Left ventricle myocardium inferior (tissue), 1 donor: ENCODE results near the gene MAFG. TPM values are rescaled to one million over a fixed set of nuclear protein-coding genes. Genes with fewer than 3 reads are reported as not detected.

Experiments used
- DNase-seq: peaks from one replicate; pipeline ENCODE4 v3.0.0-alpha.2; 2020
- H3K27ac ChIP-seq: fragments of 200-600 bp; replicated peaks from 2 replicates; pipeline ENCODE4 v1.8.0; 2021
- H3K27me3 ChIP-seq: fragments of 200-600 bp; 2 replicates; pipeline ENCODE4 v1.8.0; 2021; ENCODE audit warnings: low read depth
- H3K36me3 ChIP-seq: fragments of 200-600 bp; 2 replicates; pipeline ENCODE4 v1.8.0; 2021
- H3K4me1 ChIP-seq: fragments of 200-600 bp; 2 replicates; pipeline ENCODE4 v1.8.0; 2021
- H3K4me3 ChIP-seq: fragments of 200-600 bp; 2 replicates; pipeline ENCODE4 v1.8.0; 2021; ENCODE audit warnings: mild to moderate bottlenecking, moderate library complexity
- H3K9me3 ChIP-seq: fragments of 200-600 bp; replicated peaks from 2 replicates; pipeline ENCODE4 v1.8.0; 2021
- intact Hi-C: fragments of 100-400 bp; cut with micrococcal nuclease; formaldehyde crosslinking; loops from one replicate; pipeline ENCODE4 v1.11.0; 2022
- total RNA-seq: library from RNA; stranded (reverse); fragmentation: NEBNext Ultra II Directional; extraction: Animal tissue kit (Norgen Biotek cat#: 25700); gene quantifications from one replicate; pipeline ENCODE4 v1.2.1, GENCODE V29; 2021
- TF ChIP-seq, protein P1 (sequence below): fragments of 200-600 bp; IDR thresholded peaks from 2 replicates; pipeline ENCODE4 v1.8.0; 2021; ENCODE audit warnings: antibody characterized with exemption, mild to moderate bottlenecking, borderline replicate concordance
- donor health status: DM: no; HTN: yes; CAD: no; lungs with severe emphysema.

The MAFG gene
- total RNA-seq, 1 donor from 2014 or later, result 24.3 TPM

DNA sequence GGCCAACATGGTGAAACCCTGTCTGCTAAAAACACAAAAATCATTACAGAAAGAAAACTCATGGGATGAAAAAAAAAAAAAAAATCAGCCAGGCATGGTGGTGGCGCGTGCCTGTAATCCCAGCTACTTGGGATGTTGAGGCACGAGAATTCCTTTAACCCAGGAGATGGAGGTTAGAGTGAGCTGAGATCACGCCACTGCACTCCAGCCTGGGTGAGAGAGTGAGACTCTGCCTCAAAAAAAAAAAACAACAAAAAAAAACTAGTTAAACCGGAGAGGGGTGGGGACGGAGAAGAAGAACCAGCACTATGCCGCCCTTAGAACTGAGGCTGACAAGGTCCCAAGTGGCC, 40.8 kb upstream of the MAFG start:
- DNase-seq, result no peak
- H3K9me3 ChIP-seq, result peaks cover 4% of the 10 kb centered on the region
- peaks cover 26% of the 10 kb centered on the region for H3K4me1 ChIP-seq
- H3K4me3 ChIP-seq, result peak overlapping the region; percentile 34
- peaks cover 79% of the 10 kb centered on the region for H3K27me3 ChIP-seq
- H3K36me3 ChIP-seq, result no peaks in the 10 kb centered on the region
- H3K27ac ChIP-seq, result no peak overlapping the region
- TF ChIP-seq, protein P1, sequence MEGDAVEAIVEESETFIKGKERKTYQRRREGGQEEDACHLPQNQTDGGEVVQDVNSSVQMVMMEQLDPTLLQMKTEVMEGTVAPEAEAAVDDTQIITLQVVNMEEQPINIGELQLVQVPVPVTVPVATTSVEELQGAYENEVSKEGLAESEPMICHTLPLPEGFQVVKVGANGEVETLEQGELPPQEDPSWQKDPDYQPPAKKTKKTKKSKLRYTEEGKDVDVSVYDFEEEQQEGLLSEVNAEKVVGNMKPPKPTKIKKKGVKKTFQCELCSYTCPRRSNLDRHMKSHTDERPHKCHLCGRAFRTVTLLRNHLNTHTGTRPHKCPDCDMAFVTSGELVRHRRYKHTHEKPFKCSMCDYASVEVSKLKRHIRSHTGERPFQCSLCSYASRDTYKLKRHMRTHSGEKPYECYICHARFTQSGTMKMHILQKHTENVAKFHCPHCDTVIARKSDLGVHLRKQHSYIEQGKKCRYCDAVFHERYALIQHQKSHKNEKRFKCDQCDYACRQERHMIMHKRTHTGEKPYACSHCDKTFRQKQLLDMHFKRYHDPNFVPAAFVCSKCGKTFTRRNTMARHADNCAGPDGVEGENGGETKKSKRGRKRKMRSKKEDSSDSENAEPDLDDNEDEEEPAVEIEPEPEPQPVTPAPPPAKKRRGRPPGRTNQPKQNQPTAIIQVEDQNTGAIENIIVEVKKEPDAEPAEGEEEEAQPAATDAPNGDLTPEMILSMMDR, result no peak
- intact Hi-C loops, result loop anchor here (10.0 kb wide), 1 partner anchor 176 kb away; no protein-coding TSS in a partner anchor

DNA sequence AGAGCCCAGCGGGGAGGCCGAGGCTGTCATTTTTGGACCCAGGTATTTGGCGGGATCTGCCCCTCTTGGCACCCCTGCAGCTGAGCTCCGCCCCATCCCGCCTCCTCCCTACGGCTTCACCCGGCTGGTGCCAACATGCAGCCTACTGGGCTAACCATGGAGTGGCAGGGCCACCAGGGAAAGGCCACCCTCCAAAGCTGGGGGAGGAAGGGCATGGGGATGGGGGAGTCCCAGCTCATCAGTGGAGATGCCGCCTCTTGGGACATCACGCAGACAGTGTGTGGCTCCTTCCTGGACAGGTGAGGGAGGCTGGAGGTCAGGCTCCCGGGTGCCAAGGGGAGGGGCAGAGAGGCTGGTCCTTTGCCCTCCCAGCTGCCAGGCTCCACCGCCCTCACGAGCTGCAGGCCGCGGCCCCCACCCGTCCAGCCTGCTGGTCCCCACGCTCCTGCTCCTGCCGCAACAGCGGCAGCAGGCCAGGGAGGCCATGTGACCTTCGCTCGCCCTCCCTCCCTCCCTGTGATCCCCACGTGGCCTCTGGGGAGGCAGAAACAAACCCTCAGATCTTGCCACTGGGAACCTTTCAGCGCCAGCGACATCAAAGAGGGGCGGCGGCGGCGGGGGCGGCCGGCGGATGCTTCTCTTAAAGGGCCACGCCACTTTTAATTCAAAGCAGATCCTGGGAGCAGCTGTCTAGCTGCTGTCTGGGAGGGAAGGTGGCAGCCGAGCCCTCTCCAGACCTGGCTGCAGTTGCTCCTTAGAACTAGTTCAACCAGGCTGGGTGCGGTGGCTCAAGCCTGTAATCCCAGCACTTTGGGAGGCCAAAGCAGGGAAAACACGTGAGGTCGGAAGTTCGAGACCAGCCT, 40.2 kb upstream of the MAFG start:
- DNase-seq, result peak; percentile 83
- intact Hi-C loops, result loop anchor here (10.0 kb wide), 1 partner anchor 177 kb away; no protein-coding TSS in a partner anchor
- no peaks in the 10 kb centered on the region for H3K36me3 ChIP-seq
- peak overlapping the region; percentile 34 for H3K4me3 ChIP-seq
- peaks cover 85% of the 10 kb centered on the region for H3K27me3 ChIP-seq
- H3K9me3 ChIP-seq, result no peaks in the 10 kb centered on the region
- no peak overlapping the region for H3K27ac ChIP-seq
- TF ChIP-seq, protein P1, result no peak
- H3K4me1 ChIP-seq, result peaks cover 26% of the 10 kb centered on the region

DNA sequence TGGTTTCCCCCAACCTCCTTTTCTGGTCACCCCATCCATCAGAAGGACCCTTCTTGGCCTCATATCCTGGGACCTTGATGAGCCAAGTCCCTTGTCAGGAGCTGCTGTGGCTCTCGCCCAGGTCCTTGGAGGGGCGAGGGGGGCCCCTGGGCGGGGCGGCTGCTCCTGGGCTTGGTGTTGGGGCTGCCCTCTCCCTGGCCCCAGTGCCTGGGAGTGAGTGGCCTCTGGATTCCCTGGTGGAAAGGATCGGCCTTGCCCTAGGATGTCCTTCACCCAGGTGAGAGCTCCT, 39.7 kb upstream of the MAFG start:
- H3K27ac ChIP-seq, result no peak overlapping the region
- H3K9me3 ChIP-seq, result no peaks in the 10 kb centered on the region
- intact Hi-C loops, result loop anchor here (10.0 kb wide), 1 partner anchor 178 kb away; no protein-coding TSS in a partner anchor
- peaks cover 27% of the 10 kb centered on the region for H3K4me1 ChIP-seq
- DNase-seq, result no peak
- no peak overlapping the region for H3K4me3 ChIP-seq
- no peaks in the 10 kb centered on the region for H3K36me3 ChIP-seq
- peaks cover 87% of the 10 kb centered on the region for H3K27me3 ChIP-seq
- TF ChIP-seq, protein P1, result no peak

DNA sequence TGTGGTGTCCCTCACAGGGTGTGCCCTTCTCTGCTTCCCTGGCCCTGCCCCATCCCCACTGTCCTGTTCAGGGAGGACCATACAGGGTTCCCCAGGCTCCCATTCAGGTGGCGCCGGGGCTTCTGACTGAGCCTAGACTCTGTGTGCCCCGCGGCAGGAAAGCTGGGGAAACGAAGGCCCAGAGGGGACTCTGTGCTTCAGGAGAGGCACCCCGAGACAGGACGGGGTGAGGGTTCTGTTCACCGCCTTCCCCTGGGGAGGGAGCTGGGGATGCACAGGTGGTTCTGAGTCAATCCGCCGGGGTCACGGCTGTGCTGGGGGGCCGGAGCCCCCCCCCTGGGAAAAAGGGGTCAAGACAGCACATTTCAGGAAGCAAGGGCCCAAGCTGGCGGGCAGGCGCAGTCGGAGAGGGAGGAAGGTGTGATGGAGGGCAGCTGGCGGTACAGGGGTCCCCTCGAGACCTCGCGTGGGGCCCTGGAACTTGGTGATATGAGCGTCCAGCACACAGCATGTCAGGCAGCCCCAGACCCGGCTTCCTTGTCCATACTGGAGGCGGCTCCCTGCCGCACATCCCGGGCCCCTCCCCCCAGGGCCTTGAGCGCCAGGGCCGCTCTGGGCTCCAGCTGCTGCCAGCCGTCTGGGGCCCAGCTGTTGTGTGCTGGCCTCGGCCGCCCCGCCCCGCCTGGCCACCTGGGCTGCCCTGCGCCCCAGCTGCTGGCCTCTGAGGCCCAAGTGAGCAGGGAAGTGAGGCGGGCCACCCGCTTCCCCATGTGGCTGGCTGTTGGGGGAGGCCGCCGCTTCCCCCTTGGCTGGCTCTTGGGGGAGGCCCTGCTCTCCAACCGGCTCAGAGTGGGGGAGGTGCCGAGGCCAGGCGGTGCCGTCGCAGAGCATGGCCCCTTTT, 39.1 kb upstream of the MAFG start:
- DNase-seq, result peak; percentile 78
- H3K36me3 ChIP-seq, result no peaks in the 10 kb centered on the region
- H3K27me3 ChIP-seq, result peaks cover 87% of the 10 kb centered on the region

More for the DNA sequence above, 39.1 kb upstream of the MAFG start:
- Histone ChIP-seq H3K4me1 (peaks cover 32% of the 10 kb centered on the region), H3K27ac (no peak overlapping the region), H3K4me3 (no peak overlapping the region), H3K9me3 (no peaks in the 10 kb centered on the region)
- intact Hi-C loops, result loop anchor here (10.0 kb wide), 1 partner anchor 178 kb away; no protein-coding TSS in a partner anchor
- TF ChIP-seq, protein P1, result no peak
